CD14-positive monocyte (primary cell): ENCODE measurements around the gene GRIK5. TPM values are rescaled to one million over a fixed set of nuclear protein-coding genes. Genes with fewer than 3 reads are reported as not detected.
A peak's percentile ranks its signal among the peaks of the same experiment; 100 is the strongest.

Experiments
- DNase-seq, 3 donors: peaks; one replicate each; pipeline ENCODE4 v3.0.0-alpha.2; 2011 to 2022
- H2AFZ ChIP-seq: 2 replicates; pipeline ENCODE4 v1.6.0; 2012; ENCODE audit warnings: mild to moderate bottlenecking, low read depth, low read length, inconsistent platforms; ENCODE audit not compliant: insufficient read depth, poor library complexity, severe bottlenecking
- H3K27ac ChIP-seq, 2 donors: 1 replicate in 1 of 2; 2 replicates in 1 of 2; pipeline ENCODE4 v1.5.1; 2012 to 2013; ENCODE audit warnings: low read length in 2 of 2, control low read depth in 1 of 2, inconsistent platforms in 1 of 2, low read depth in 1 of 2, mild to moderate bottlenecking in 1 of 2
- H3K27me3 ChIP-seq, 2 donors: one replicate each; pipeline versions ENCODE4 v1.6.0 to v1.6.1; 2011 to 2013; ENCODE audit warnings: low read length in 2 of 2; ENCODE audit not compliant: control insufficient read depth in 2 of 2, insufficient read depth in 2 of 2
- H3K36me3 ChIP-seq, 2 donors: replicated peaks in 1 of 2; 1 replicate in 1 of 2; 2 replicates in 1 of 2; pipeline versions ENCODE4 v1.5.1 to v1.6.1; 2012 to 2013; ENCODE audit warnings: low read length in 2 of 2, control low read depth in 1 of 2, inconsistent platforms in 1 of 2, mild to moderate bottlenecking in 1 of 2; ENCODE audit not compliant: insufficient read depth in 2 of 2, control insufficient read depth in 1 of 2
- H3K4me1 ChIP-seq, 2 donors: 1 replicate in 1 of 2; 2 replicates in 1 of 2; pipeline versions ENCODE4 v1.5.1 to v1.6.1; 2012 to 2013; ENCODE audit warnings: low read length in 2 of 2, control low read depth in 1 of 2, inconsistent platforms in 1 of 2, mild to moderate bottlenecking in 1 of 2, moderate library complexity in 1 of 2; ENCODE audit not compliant: insufficient read depth in 2 of 2, control insufficient read depth in 1 of 2
- H3K4me2 ChIP-seq: replicated peaks from 2 replicates; pipeline ENCODE3; 2012; ENCODE audit warnings: low read length, moderate library complexity, mild to moderate bottlenecking; ENCODE audit not compliant: poor library complexity, severe bottlenecking; ENCODE audit errors: extremely low read depth
- H3K4me3 ChIP-seq, 3 experiments: fragments of 200-600 bp in 1 of 3; sonication (generic) in 1 of 3; replicated peaks in 1 of 3; 1 replicate in 2 of 3; 2 replicates in 1 of 3; pipeline ENCODE4 v1.5.1; 2011 to 2013; ENCODE audit warnings: low read length in 3 of 3, mild to moderate bottlenecking in 3 of 3, control low read depth in 2 of 3, low read depth in 2 of 3, inconsistent platforms in 1 of 3, moderate library complexity in 1 of 3
- H3K79me2 ChIP-seq: 2 replicates; pipeline ENCODE4 v1.6.0; 2012; ENCODE audit warnings: mild to moderate bottlenecking, control low read depth, inconsistent platforms, low read length, moderate library complexity; ENCODE audit not compliant: insufficient read depth
- H3K9ac ChIP-seq: 2 replicates; pipeline ENCODE4 v1.6.0; 2017; ENCODE audit warnings: low read length, mild to moderate bottlenecking; ENCODE audit not compliant: insufficient read depth, poor library complexity, severe bottlenecking
- H3K9me3 ChIP-seq, 2 donors: replicated peaks in 1 of 2; 1 replicate in 1 of 2; 2 replicates in 1 of 2; pipeline versions ENCODE4 v1.5.1 to v1.6.1; 2012 to 2013; ENCODE audit warnings: low read length in 2 of 2, control low read depth in 1 of 2; ENCODE audit not compliant: control insufficient read depth in 1 of 2, insufficient read depth in 1 of 2
- H4K20me1 ChIP-seq: 2 replicates; pipeline ENCODE4 v1.6.0; 2012; ENCODE audit warnings: mild to moderate bottlenecking, low read length, control low read depth, moderate library complexity; ENCODE audit not compliant: insufficient read depth
- H3K27ac Mint-ChIP-seq, 7 donors: one replicate each; pipeline ENCODE4 v1.8.0; 2020; ENCODE audit warnings: mild to moderate bottlenecking in 7 of 7, mixed read lengths in 7 of 7, moderate library complexity in 6 of 7, inconsistent platforms in 2 of 7
- H3K27me3 Mint-ChIP-seq, 3 donors: one replicate each; pipeline ENCODE4 v1.8.0; 2021 to 2022; ENCODE audit warnings: low read depth in 3 of 3, mild to moderate bottlenecking in 3 of 3, mixed read lengths in 3 of 3, moderate library complexity in 3 of 3, inconsistent platforms in 1 of 3
- H3K36me3 Mint-ChIP-seq, 2 donors: one replicate each; pipeline ENCODE4 v1.8.0; 2020; ENCODE audit warnings: mixed read lengths in 2 of 2, inconsistent platforms in 1 of 2, mild to moderate bottlenecking in 1 of 2
- H3K4me1 Mint-ChIP-seq: one replicate; pipeline ENCODE4 v1.8.0; 2020; ENCODE audit warnings: mild to moderate bottlenecking, mixed read lengths
- H3K4me3 Mint-ChIP-seq, 2 donors: one replicate each; pipeline ENCODE4 v1.8.0; 2020; ENCODE audit warnings: mild to moderate bottlenecking in 2 of 2, mixed read lengths in 2 of 2, moderate library complexity in 1 of 2
- H3K9me3 Mint-ChIP-seq, 7 donors: one replicate each; pipeline ENCODE4 v1.8.0; 2020 to 2022; ENCODE audit warnings: mixed read lengths in 7 of 7, mild to moderate bottlenecking in 6 of 7, moderate library complexity in 6 of 7, inconsistent platforms in 2 of 7
- CTCF ChIP-seq: fragments of 200-600 bp; IDR thresholded peaks from one replicate; pipeline ENCODE4 v1.8.0; 2022; ENCODE audit warnings: antibody characterized with exemption, mild to moderate bottlenecking
- WGBS: methylation state at CpG from one replicate; pipeline ENCODE4 v1.1.5; 2013; ENCODE audit warnings: missing lambda C conversion rate; ENCODE audit not compliant: insufficient coverage; 5-methylcytosine and 5-hydroxymethylcytosine counted together
- intact Hi-C, 2 donors: fragments of 100-400 bp; cut with micrococcal nuclease; formaldehyde crosslinking; loops; one replicate each; pipeline versions ENCODE4 v1.15.0 to v1.15.1; 2023
- polyA plus RNA-seq, 3 donors: library from polyadenylated mRNA; depleted of rRNA in 1 of 3; unstranded in 2 of 3; stranded (reverse) in 1 of 3; fragments of 300-500 nt in 2 of 3; fragments of >200 nt in 1 of 3; fragmentation: Illumina TruSeq in 2 of 3; gene quantifications; 1 replicate in 2 of 3; 2 replicates in 1 of 3; pipeline ENCODE4 v1.2.3, GENCODE V29; 2012 to 2021

The GRIK5 gene
- polyA plus RNA-seq, 3 donors = 0.12 to 0.28 TPM; not detected in 1

DNA sequence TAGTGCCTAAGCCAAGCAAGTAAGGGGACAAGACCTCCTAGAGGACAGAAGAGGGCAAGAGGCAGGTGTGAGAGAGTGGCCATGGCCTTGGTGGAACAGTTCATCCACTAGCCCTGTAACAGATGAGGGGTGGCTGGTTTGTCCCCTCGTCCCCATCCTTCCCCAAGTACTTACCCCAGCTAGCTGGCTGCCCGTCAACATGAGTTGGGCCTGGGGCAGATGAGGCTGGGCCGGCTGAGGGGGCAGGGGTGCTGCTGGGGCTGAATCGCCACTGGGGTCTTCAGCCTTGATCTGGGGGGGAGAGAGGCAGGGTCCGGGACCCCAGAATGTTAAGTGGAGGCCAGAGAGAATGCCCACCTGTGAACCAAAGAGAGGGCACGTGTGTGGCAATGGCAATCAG lies 47.1 kb upstream of the GRIK5 start:
- Histone ChIP-seq H3K4me1 (peaks cover 21 to 24% of the 10 kb centered on the region in 2 donors), H3K4me2 (no peak overlapping the region), H4K20me1 (peaks cover 66% of the 10 kb centered on the region), H3K9ac (no peak overlapping the region), H3K4me3 (no peak overlapping the region), H3K27ac (no peak overlapping the region), H3K79me2 (peaks cover 12% of the 10 kb centered on the region), H3K27me3 (no peaks in the 10 kb centered on the region), H3K9me3 (no peaks in the 10 kb centered on the region), H2AFZ (no peak overlapping the region), H3K36me3 (peaks cover 62 to 83% of the 10 kb centered on the region in 2 donors)
- peaks cover 70 to 93% of the 10 kb centered on the region in 2 donors for H3K36me3 Mint-ChIP-seq
- 95% methylated on average over 4 of the region's 6 CpGs for WGBS
- intact Hi-C loops = no loop called here
- H3K27ac Mint-ChIP-seq = peak overlapping the region in 2 of 7 donors; percentile 5 to 54
- H3K4me1 Mint-ChIP-seq = peaks cover 34% of the 10 kb centered on the region
- no peak for TF ChIP-seq CTCF
- no peak for DNase-seq
- no peak overlapping the region for H3K4me3 Mint-ChIP-seq
- no peaks in the 10 kb centered on the region for H3K9me3 Mint-ChIP-seq
- peaks cover 0 to 2% (median 0%) of the 10 kb centered on the region in 3 donors for H3K27me3 Mint-ChIP-seq

DNA sequence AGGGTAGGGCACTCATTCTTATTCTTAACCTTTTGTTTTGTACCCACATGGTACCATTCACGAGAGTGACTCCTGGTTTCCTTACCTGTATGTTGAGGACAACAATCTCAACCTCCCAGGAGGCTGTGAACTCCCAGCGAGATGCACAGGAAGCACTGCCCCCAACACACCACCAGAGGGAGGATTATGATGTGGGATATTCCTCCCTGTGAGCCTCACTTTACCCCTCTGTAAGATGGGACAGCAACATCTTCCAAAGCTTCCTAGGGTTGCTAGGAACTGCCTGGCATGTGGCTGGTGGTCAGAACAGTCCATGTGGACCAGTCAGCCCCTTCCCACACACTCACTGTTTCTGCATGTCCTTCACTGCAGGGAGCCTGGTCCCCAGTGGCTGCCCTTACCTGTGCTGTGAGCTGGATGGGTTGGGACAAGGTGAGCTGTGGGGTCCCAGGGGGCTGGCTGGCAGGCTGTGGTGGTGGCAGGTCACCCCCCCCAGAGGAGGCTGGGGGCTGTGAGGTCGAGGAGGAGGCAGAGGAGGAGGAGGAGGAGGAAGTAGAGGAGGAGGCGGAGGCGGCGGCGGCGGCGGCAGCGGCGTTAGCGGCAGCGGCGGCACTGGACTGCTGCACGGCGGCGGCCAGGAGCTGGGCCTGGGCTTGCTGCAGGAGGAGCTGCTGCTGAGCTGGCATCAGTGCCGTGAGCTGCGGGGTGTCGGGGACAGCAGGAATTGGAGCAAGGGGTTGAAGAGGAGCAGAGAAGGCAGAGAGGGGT lies 46.5 kb upstream of the GRIK5 start:
- Histone ChIP-seq H2AFZ (no peak overlapping the region), H3K36me3 (peaks cover 68 to 89% of the 10 kb centered on the region in 2 donors), H3K27me3 (no peaks in the 10 kb centered on the region), H3K27ac (peak overlapping the region in 1 of 2 donors; percentile 32), H3K79me2 (peaks cover 10% of the 10 kb centered on the region), H3K9ac (no peak overlapping the region), H3K4me2 (no peak overlapping the region), H4K20me1 (peaks cover 72% of the 10 kb centered on the region), H3K4me1 (peaks cover 17 to 19% of the 10 kb centered on the region in 2 donors), H3K9me3 (no peaks in the 10 kb centered on the region), H3K4me3 (no peak overlapping the region)
- H3K36me3 Mint-ChIP-seq = peaks cover 75 to 97% of the 10 kb centered on the region in 2 donors
- H3K27me3 Mint-ChIP-seq = peaks cover 0 to 2% (median 0%) of the 10 kb centered on the region in 3 donors
- DNase-seq = no peak
- WGBS = 98% methylated on average over 14 of the region's 20 CpGs
- no peak overlapping the region for H3K27ac Mint-ChIP-seq
- peaks cover 36% of the 10 kb centered on the region for H3K4me1 Mint-ChIP-seq
- TF ChIP-seq CTCF = no peak
- H3K9me3 Mint-ChIP-seq = no peaks in the 10 kb centered on the region
- no peak overlapping the region for H3K4me3 Mint-ChIP-seq
- intact Hi-C loops = no loop called here
